ENCODE results near the gene UGGT2.
"Not testable (repeated sequence)": the region's sequence is repeated elsewhere in the genome, so short reads cannot be mapped to it uniquely, and the experiment has no call there.

Gene UGGT2

GRCh38 chr13:95970878-95971277 is 82.3 kb downstream of the UGGT2 start:
- DNase-seq = no peak

DNA sequence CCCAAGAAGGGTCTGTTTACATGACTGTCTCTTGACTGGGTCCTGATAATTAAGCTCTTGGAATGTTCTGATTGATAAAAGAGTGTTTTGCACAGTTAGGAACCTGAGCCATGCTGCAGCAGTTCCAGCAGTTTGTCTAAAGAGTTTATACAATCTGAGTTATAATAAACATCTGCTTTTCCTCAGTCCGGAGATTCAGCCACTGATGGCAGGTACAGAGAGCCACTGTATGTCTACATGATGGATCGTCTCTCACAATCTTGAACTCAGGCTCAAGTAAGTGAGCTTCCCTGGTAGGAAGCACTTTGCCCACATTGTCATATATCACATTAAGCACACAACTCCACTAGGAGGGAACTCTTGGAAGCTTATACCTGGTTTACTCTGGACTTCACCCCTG is 84.3 kb downstream of the UGGT2 start:
- DNase-seq = no peak

- DNase-seq = peak; percentile 7
Observed at GRCh38 chr13:95957331-95957730, 95.9 kb downstream of the UGGT2 start.

DNA sequence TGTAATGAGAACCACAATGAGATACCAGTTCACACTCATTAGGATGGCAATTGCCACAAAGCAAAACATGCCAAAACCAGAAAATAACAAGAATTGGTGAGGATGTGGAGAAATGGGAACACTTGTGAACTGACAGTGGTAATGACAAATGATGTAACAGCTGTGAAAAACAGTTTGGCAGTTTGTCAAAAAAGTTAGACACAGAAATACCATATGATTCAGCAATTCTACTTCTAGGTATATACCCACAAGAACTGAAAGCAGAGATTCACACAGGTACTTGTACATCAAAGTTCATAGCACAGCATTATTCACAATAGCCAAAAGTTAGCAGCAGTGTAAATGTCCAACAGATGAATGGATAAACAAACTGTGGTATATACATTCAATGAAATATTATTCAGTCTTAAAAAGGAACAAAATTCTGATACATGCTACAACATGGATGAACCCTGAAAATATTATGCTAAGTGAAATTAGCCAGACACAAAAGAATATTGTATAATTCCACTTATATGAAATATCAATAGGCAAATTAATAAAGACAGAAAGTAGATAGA is 96.5 kb downstream of the UGGT2 start:
- DNase-seq = no peak

- no peak for DNase-seq
Observed at GRCh38 chr13:95955719-95956118, 97.5 kb downstream of the UGGT2 start.

DNA sequence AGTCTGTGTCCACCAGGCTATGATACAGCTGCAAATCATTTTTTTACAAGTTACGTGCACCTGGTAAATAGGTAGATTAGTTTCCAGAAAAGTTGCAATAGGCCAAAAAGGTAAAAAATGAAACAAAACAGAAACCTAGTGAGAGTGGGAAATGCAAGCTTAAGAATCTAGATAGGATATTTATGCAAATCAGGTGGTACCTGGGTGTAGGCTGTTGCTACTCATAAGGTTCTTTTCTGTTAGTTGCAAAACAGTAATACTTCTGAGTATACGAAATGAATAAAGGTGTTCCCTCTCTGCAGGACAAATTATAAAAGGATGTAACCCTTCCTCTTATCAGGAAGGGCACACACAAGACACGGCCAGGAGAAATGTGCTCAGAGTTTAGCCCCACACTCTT is 97.9 kb downstream of the UGGT2 start:
- no peak for DNase-seq

DNA sequence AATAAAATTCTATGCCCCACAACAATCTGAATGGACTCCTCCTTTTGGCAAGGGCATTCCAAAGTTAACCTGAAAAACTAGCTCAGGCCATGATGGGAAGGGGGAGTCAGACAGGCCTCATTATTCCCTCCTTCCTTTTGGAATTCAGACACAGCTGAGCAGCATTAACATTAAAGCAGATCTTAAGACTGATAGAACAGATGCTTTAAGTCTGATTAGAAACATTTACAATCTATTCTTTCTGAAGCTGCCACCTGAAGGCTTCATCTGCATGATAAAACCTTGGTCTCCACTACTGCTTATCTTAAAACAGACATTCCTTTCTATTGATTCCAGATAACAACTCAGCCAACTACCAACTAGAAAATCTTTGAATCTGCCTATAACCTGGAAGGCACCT is 98.9 kb downstream of the UGGT2 start:
- DNase-seq = no peak

DNA sequence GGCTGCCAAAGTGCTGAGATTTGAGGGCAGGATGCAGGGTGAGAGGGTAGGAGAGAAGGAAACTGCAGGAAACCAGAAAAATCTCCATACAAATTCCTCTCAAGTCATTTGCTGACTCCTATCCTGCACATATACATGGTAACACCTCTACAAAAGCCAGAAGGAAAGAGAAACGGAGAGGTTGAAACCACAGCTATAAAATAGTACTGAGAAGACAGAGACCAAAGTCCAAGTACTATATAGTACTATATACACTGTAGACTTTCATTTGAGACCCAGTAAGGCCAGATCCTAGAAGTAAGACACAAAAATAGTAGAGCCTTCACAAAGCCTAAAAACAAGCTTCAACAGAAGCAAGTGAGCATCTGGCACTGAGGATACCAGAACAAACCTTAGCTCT is 103.1 kb downstream of the UGGT2 start:
- no peak for DNase-seq

GRCh38 chr13:95948656-95949055 is 104.5 kb downstream of the UGGT2 start:
- DNase-seq = peak; percentile 63

DNA sequence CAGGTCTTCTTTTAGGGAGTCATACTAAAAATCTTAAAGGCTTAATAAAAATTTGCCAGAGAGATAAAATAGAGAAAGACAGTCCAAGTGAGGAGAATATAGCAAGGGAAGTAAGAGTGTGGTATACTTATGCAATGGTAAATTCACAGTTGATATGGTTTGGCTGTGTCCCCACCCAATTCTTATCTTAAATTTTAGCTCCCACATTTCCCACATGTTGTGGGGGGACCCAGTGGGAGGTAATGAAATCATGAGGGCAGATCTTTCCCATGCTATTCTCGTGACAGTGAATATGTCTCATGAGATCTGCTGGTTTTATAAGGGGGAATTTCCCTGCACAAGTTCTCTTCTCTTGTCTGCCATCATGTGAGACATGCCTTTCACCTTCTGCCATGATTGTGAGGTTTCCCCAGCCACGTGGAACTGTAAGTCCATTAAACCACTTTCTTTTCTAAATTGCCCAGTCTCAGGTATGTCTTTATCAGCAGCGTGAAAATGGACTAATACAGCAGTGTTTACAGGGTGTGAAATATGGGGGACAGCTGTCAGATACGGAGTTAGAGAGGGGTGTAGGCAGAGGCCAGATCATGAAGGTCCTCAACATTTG is 115.4 kb downstream of the UGGT2 start:
- DNase-seq = no peak

DNA sequence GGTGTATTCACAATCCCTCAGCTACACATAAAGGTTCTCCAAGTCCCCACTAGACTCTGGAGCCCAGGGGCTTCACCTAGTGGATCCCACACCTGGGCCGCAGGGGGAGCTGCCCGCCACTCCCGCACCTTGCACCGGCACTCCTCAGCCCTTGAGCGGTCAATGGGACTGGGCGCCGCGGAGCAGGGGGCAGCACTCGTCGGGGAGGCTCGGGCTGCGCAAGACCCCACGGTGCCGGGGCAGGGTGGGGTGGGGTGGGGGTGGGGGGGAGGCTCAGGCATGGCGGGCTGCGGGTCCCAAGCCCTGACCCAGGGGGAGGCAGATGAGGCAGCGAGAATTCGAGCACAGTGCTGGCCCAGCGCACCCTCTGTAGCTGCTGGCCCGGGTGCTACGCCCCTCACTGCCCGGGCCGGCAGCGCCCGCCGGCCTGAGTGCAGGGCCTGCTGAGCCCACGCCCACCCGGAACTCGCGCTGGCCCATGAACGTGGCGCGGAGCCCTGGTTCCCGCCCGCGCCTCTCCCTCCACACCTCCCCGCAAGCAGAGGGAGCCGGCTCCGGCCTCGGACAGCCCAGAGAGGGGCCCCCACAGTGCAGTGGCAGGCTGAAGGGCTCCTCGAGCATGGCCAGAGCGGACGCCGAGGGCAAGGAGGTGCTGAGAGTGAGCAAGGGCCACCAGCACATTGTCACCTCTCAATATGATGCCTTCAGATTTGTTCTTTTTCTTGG is 121.7 kb downstream of the UGGT2 start:
- no peak for DNase-seq

- no peak for DNase-seq
Observed at GRCh38 chr13:95929430-95929829, 123.8 kb downstream of the UGGT2 start.

DNA sequence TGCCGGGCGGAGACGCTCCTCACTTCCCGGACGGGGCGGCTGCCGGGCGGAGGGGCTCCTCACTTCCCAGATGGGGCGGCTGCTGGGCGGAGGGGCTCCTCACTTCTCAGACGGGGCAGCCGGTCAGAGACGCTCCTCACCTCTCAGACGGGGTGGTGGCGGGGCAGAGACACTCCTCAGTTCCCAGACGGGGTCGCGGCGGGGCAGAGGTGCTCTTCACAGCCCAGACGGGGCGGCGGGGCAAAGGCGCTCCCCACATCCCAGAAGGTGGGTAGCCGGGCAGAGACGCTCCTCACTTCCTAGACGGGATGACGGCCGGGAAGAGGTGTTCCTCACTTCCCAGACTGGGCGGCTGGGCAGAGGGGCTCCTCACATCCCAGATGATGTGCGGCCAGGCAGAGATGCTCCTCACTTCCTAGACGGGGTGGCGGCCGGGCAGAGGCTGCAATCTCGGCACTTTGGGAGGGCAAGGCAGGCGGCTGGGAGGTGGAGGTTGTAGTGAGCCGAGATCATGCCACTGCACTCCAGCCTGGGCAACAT is 124.8 kb downstream of the UGGT2 start:
- not testable (repeated sequence) for DNase-seq

DNA sequence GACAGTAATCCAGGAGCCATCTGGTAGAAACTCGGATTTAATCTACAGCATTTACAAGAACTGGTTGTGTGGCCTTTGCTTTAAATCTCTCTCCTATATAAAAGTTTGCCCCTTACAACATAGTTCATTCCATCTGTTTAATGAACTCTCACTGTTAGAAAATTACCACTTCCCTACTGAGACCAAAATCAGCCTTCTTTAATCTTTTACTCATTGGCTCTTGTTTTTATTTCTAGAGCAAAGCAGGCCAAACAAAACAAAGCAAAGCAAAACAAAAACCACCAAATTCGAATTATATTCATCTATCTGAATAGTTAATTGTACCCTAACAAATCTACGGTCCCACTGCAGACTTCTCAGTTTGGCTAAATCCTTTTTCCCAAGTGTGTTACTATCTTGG is 127.0 kb downstream of the UGGT2 start:
- no peak for DNase-seq

DNA sequence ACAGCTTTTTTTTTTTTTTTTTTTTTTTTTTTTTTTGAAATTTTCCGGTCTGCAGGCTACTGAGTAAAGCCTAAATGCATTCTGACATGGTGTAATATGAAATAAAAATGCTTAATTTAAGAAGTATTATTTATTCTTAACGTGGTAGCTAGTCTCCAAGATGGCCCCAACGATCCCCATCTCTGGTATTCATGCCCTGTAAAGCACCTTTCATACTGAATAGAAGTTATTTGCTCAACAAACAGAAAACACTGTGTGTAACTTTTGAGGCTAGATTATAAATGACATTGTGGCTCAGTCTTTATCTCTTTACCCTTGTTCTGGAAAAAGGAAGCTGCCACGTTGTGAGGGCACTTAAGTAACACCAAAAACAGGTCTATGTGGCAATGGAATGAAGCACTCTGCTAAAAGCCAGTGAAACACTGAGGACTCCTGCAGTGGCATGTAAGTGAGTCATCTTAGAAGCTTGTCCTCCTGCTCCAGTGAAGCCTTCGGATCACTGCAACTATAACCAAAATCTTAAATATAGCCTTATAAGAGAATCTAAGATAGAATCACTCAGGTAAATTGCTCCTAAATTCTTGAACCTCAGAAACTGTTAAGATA is 128.7 kb downstream of the UGGT2 start:
- peak; percentile 27 for DNase-seq

GRCh38 chr13:95921485-95921884 is 131.7 kb downstream of the UGGT2 start:
- no peak for DNase-seq

GRCh38 chr13:95920485-95920884 is 132.7 kb downstream of the UGGT2 start:
- peak; percentile 28 for DNase-seq

GRCh38 chr13:95918860-95919259 is 134.3 kb downstream of the UGGT2 start:
- no peak for DNase-seq

- no peak for DNase-seq
Observed at GRCh38 chr13:95914991-95915501, 138.2 kb downstream of the UGGT2 start.

- no peak for DNase-seq
Observed at GRCh38 chr13:95906999-95907398, 146.2 kb downstream of the UGGT2 start.

DNA sequence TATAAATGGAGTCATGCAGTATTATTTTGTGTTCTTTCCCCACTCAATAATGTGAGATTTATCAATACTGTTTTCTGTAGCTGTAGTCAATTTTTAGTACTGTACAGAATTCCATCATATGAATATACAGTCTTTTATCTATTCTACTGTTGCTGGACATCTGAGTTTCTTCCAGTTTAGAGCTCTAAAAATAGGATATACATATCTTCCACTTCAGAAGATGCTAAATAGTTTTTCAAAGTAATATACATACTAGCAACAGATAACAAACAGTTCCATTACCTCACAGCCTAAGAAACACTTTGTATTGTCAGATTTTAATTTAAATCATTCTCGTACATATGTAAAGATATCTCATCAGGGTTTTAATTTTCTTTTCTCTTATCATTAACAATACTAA is 149.6 kb downstream of the UGGT2 start:
- DNase-seq = no peak

DNA sequence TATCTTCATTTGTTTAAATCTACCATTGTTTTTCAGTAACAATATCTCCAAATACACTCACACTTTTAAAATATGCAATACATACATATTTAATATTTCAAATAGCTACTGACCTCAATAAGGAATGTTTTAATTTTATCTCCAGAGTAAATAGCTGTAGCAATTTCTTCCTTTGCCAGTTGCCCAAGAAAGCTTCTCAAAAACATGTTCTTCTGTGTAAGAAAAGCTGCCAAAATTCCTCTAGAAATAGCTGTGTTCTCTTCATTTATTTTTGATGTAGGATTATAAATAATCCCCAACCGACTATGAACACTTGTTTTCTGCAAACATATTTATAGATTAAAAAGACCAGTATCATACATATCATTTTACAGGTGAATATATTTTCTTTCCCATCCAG is 150.5 kb downstream of the UGGT2 start:
- no peak for DNase-seq

GRCh38 chr13:95898256-95898655 is 154.9 kb downstream of the UGGT2 start:
- no peak for DNase-seq

GRCh38 chr13:95896301-95896700 is 156.9 kb downstream of the UGGT2 start:
- no peak for DNase-seq

Data from NCI-H69 (cell line).